ENCODE data around the gene WNT6.

The WNT6 gene

GRCh38 chr2:218877891-218878290 is 18.3 kb downstream of the WNT6 start:
- DNase-seq (ENCODE audit: low read depth), result no peak

DNA sequence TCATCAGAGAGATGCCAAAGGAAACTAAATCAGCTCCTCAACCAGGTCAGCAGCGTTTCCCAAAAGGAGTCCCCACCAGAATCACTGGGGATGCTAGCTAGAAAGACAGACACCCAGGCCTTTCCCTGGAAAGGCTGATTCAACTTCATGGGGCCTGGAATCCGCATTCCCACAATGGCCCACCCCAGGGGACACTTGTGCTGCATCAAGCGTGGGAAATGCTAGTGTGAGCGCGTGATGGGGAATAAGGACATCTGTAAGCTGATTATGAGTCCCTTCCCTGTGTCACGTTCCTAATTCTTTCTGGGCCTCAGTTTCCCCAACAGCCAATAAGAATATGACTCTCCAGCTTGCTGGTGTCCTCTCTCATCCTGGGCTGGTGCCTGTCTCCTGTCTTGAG is 18.9 kb downstream of the WNT6 start:
- DNase-seq (ENCODE audit: low read depth), result no peak

DNA sequence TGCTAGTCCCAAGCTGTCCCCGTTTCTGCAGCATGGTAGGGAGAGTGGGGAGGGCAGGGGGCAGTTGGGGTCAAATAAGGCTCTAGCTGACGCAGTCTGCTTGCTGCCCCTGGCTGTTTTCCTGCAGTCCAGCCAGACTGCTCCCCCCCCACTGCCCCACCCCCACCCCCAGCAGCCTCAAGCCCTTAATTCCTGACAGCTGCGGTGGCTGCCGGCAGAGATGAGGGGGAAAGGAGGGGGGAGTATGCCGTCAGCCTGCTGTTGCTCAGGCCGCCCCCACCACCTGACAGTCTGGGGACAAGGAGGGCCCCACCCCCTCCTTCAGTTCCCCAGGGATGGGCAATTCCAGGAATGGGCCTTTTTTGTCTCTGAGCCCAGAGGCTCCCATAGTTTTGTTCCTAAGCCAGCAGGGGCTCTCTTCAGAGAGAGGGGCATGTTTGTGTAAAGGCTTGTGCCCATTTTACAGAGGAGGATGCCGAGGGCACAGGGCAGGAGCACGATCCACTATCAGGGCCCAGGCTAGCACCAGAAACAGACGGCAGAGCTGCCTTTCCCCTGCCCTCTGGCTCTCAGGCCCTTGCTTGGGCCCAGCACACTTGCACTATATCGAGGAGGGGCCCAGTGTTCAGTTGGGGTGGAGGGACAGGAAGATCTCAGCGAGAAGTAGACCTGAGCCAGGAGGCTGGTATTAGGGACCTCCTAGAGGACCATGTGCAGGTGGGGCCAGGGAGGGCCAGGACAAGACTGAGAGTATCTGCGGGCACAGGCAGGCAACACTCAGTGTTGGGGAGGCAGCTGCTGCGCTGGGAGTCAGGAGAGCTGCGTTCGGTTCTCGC is 19.5 kb downstream of the WNT6 start:
- no peak for DNase-seq (ENCODE audit: low read depth)

DNA sequence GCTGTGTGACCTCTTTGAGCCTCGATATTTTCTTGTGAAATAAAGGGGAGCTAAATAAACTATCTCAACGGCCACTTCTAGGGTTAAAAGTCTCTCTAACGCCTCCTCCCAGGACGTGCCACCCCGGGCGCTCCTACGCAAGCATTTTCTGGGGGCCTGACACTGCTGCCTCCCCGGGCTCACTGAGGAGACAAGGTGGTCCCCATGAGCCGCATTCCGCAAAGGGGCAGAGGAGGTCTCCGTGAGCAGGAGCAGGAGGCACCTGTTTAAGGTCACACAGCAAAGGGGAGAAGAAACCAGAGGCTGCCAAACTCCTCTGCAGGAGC is 20.1 kb downstream of the WNT6 start:
- DNase-seq (ENCODE audit: low read depth), result no peak

DNA sequence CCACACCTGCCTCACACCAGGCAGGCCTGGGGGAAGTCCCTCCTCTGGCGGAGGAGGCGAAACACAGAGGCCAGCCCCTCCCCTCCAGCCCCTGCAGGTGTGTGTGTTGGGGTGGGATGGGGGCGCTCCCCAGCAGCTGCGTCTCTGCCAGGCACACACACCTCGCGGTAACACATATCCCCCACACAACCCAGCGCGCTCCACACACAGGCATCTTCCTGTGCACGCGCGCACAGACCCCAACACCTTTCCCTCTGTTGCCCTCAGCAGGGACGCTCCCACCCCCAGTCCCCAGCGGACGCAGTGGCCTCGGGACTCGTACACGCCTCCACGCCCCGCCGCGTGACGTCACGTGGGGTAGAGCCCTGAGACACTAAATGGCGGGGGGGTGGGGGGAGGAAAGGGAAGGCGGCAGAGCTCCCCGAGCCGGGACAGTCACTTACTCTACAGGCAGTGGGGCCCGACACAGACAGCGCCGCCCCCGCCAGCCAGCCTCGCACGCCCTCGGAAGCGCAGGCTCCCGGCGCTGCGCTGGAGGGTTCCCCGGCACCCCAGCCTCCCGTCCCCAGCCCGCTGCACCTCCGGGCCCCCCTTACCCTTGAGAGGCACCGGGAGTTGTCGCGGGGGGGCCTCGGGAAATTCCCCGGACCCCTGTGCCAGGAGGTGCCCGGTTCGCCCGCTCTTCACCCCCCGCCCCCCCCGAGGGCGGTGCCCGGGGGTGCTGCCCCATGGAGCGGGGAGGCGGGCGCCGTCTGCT is 20.7 kb downstream of the WNT6 start, which contains the start of gene WNT10A:
TSS of gene WNT10A (plus strand) at position 751 of the 757 bp plus-strand sequence. CDS start 144 bp downstream, outside the sequence.
- no peak for DNase-seq (ENCODE audit: low read depth)

- no peak for DNase-seq (ENCODE audit: low read depth)
Observed at GRCh38 chr2:218880859-218881594, 21.4 kb downstream of the WNT6 start.

DNA sequence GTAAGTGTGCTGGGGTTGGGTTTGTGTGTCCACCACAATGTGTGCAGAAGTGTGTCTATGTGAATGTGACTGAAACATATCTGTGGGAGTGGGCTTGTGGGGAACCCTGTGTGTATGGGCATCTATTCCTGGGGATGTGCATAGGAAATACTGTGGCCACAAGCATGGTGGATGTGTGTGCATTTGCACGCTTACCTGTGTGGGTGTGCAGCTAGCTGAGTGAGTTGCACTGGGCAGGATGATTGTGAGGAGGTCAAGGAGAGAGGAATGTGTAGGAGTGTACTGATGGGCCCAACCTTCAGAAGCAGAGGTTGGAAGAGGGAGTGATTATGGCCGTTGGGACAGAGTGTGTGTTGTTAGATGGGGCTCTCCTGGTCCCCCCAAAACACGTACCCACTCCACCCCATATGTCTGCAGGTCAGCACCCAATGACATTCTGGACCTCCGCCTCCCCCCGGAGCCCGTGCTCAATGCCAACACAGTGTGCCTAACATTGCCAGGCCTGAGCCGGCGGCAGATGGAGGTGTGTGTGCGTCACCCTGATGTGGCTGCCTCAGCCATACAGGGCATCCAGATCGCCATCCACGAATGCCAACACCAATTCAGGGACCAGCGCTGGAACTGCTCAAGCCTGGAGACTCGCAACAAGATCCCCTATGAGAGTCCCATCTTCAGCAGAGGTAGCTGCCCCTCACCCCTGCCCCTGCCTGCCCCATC is 22.3 kb downstream of the WNT6 start:
- no peak for DNase-seq (ENCODE audit: low read depth)

- no peak for DNase-seq (ENCODE audit: low read depth)
Observed at GRCh38 chr2:218882461-218882816, 22.8 kb downstream of the WNT6 start.

GRCh38 chr2:218882866-218883366 is 23.3 kb downstream of the WNT6 start:
- DNase-seq (ENCODE audit: low read depth), result no peak

DNA sequence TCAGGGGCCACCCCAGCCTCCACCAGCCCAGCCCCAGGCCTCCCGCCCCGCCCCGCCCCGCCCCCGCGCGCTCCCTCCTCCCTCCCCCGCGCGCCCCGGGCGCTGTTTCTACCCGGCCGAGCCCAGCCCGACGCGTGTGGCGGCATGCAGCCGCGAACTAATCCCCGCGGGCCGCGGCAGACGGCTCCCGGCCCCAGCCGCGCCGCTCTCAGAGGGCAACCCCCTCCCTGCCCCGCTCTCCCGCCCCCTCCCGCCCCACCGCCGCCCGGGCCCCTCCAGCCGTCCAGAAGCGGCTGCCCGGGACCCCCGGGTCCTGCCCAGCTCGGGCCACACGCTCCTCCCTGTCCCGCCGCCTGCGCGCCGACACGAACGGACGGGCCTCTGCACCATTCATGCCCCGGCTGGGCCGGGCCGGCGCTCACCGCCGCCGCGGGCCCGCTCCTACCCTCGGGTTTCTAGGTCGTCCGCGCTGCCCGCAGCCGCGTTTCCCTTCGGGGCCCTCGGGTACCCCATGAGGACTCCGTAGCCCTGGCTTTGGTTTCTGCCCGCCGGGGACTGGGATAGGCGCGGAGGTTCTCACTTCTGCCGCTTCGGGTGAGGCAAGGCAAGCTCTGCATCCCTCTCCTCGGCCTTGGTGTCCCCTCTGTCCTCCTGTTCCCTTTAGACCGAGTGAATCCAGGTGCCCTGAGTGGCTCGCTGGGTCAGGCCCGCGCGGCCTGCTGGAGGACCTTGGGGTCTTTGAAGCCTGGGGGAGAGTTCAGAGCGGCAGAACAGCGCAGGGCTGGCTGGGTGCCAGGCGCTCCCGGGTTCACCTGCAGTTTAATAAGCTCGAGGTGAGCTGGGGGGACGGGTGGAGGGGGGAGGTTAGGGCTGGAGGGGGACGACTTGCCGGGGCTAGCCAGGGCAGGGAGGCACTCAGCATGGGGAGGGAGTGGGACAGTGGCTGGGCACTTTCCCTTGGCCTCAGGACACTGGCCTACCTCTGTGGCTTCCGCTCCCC is 24.2 kb downstream of the WNT6 start:
- no peak for DNase-seq (ENCODE audit: low read depth)

- DNase-seq (ENCODE audit: low read depth), result no peak
Observed at GRCh38 chr2:218884519-218884918, 24.9 kb downstream of the WNT6 start.

DNA sequence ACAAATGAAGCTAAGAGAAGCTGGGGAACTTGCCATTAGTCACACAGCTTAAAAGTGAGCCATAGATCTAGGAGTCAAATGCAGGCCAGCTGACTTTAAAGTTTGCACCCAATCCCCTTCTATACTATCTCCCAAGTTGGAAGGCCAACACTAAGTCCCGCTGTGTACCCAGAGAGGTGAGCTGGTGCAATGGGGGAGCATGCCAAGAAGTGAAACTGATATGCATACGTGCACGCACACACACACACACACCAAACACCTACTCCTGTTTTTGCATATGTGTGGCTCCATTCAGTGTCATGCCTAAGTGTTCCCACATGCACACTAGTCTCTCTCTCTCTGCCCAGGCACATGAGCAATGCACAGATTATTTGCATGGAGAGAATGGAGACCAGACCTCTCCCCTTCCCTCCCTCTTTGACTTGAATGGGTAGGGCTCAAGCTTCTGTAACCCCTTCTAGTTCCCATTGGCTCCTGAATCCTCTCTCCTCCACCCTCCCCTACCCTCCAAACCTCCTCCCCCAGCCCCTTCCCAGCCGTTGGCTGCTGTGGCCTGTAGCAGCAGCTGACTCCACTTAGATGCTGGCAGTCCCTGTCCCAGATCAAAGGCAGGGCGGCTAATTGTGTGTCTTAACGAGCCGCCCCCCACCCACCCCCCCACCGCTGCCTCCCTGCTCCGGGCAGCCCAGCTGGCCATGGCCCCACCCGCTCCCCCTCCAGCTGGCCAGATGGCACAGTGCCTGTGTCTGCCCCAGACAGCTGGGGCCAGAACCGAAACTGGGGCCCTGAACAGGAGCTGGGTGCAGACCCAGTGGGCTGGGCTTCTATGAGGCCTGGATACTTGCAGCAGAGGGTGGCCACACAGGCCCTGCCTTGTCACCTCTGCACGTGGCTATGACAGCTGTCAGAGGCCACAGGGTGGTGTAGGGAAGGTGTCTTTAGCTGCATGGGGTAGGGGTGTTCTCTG is 26.7 kb downstream of the WNT6 start:
- no peak for DNase-seq (ENCODE audit: low read depth)

GRCh38 chr2:218887079-218887478 is 27.5 kb downstream of the WNT6 start:
- DNase-seq (ENCODE audit: low read depth), result no peak

GRCh38 chr2:218888341-218888740 is 28.7 kb downstream of the WNT6 start:
- no peak for DNase-seq (ENCODE audit: low read depth)

DNA sequence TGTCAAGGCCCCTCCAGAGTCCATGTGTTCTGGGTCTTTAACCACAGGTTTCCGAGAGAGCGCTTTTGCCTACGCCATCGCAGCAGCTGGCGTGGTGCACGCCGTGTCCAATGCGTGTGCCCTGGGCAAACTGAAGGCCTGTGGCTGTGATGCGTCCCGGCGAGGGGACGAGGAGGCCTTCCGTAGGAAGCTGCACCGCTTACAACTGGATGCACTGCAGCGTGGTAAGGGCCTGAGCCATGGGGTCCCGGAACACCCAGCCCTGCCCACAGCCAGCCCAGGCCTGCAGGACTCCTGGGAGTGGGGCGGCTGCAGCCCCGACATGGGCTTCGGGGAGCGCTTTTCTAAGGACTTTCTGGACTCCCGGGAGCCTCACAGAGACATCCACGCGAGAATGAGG is 30.3 kb downstream of the WNT6 start:
- no peak for DNase-seq (ENCODE audit: low read depth)

- DNase-seq (ENCODE audit: low read depth), result no peak
Observed at GRCh38 chr2:218890369-218890768, 30.8 kb downstream of the WNT6 start.

DNA sequence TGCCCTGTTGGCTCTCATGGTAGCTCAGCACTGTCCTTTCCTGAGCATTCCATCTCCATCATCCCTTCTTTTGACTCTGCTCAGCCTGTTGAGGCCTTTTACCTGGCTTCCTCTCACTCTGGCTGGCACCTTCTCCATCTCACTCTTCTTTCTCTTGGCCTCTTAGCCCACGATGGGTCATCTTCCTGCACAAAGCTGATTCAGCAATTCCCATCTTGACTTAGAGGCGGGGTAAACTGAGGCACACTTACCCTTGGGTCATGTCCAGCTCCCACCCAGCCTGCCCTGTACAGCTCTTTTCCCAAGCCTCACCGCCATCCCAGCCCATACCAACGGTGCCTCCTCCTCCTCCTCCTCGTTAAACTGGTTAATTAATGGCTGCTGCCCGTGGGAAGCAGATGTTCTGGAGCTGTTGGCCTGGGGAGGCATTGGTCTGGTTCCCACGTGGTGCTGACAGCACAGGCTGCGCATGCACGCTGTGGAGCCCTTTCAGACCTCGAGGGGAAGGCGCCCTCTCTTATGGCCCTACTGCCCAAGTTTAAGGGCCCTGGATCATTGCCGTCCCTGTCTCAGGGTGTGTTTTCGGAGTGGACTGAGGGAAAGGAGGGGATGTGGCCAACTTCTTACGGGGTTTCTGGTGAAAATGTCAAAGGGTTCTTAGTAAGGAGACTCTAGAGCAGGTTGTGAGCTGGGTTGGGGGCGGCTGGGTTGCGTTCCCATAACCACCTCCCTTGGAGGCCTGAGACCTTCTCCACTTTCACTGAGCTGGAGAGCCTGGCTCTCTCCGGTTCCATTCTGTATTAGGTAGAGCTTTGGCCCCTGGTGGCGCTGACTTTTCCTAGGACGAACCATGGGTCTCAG is 31.9 kb downstream of the WNT6 start:
- no peak for DNase-seq (ENCODE audit: low read depth)

GRCh38 chr2:218892693-218893348 is 33.2 kb downstream of the WNT6 start:
- DNase-seq (ENCODE audit: low read depth), result peak; percentile 66
